IMR-90 (cell line): ENCODE measurements around the gene GTF2H4. TPM values are rescaled to one million over a fixed set of nuclear protein-coding genes. Genes with fewer than 3 reads are reported as not detected.
"Not testable (repeated sequence)": the region's sequence is repeated elsewhere in the genome, so short reads cannot be mapped to it uniquely, and the experiment has no call there.

ENCODE experiments used
- ATAC-seq: fragments of 200-7000 bp; cut with Tn5 transposase; 2 replicates; pipeline ENCODE4 v1.9.1; 2020; ENCODE audit warnings: low read depth, mild to moderate bottlenecking, moderate library complexity
- BruUV-seq: library from RNA; stranded (reverse); fragments of 400-500 nt; replicated peaks from 2 replicates; lab custom pipeline; 2021; lab: Mats Ljungman, UMichigan
- CTCF ChIA-PET: fragments of 300-600 bp; formaldehyde crosslinking; extraction: SDS; loops from one replicate; lab custom pipeline; 2021; ENCODE audit warnings: antibody characterized with exemption; lab: Yijun Ruan, JAX
- POLR2A ChIA-PET: fragments of 300-600 bp; sonication (Branson Sonifier 250); formaldehyde crosslinking; loops from one replicate; lab custom pipeline; 2022; ENCODE audit warnings: antibody characterized with exemption; ENCODE audit not compliant: unreplicated experiment; lab: Charles Lee
- DNase-seq: peaks from one replicate; pipeline ENCODE4 v3.0.0; 2013
- H2AFZ ChIP-seq: replicated peaks from 2 replicates; pipeline ENCODE3; 2013; ENCODE audit warnings: low read length, mild to moderate bottlenecking; ENCODE audit not compliant: poor library complexity
- H2AK5ac ChIP-seq: 2 replicates; pipeline ENCODE4 v1.6.1; 2013; ENCODE audit warnings: low read depth, low read length, inconsistent platforms
- H2AK9ac ChIP-seq: replicated peaks from 2 replicates; pipeline ENCODE3; 2013; ENCODE audit warnings: mild to moderate bottlenecking, low read depth, low read length, moderate library complexity; ENCODE audit not compliant: poor library complexity
- H2BK120ac ChIP-seq: 2 replicates; pipeline ENCODE4 v1.6.1; 2013; ENCODE audit warnings: low read depth, low read length, inconsistent platforms
- H2BK15ac ChIP-seq: 3 replicates; pipeline ENCODE4 v1.6.1; 2013; ENCODE audit warnings: low read depth, low read length, inconsistent platforms
- H2BK20ac ChIP-seq: 2 replicates; pipeline ENCODE4 v1.6.1; 2013; ENCODE audit warnings: low read depth, mild to moderate bottlenecking, inconsistent platforms, low read length, moderate library complexity
- H2BK5ac ChIP-seq: 2 replicates; pipeline ENCODE4 v1.6.1; 2013; ENCODE audit warnings: mild to moderate bottlenecking, low read depth, low read length, inconsistent platforms; ENCODE audit not compliant: poor library complexity, severe bottlenecking
- H3K14ac ChIP-seq: replicated peaks from 2 replicates; pipeline ENCODE4 v1.6.1; 2013; ENCODE audit warnings: low read depth, low read length, inconsistent platforms
- H3K18ac ChIP-seq: 2 replicates; pipeline ENCODE4 v1.6.1; 2013; ENCODE audit warnings: low read depth, low read length, control low read depth
- H3K23ac ChIP-seq: 2 replicates; pipeline ENCODE4 v1.6.1; 2013; ENCODE audit warnings: low read depth, low read length, inconsistent platforms
- H3K27ac ChIP-seq: 2 replicates; pipeline ENCODE4 v1.5.1; 2013; ENCODE audit warnings: mild to moderate bottlenecking, control low read depth, low read length; ENCODE audit not compliant: insufficient read depth
- H3K27me3 ChIP-seq: 2 replicates; pipeline ENCODE4 v1.6.1; 2013; ENCODE audit warnings: low read length; ENCODE audit not compliant: control insufficient read depth, insufficient read depth
- H3K36me3 ChIP-seq: 2 replicates; pipeline ENCODE4 v1.6.1; 2013; ENCODE audit warnings: low read length, mixed read lengths; ENCODE audit not compliant: control insufficient read depth, insufficient read depth
- H3K4ac ChIP-seq: 2 replicates; pipeline ENCODE4 v1.6.1; 2013; ENCODE audit warnings: low read depth, low read length, inconsistent platforms
- H3K4me1 ChIP-seq: 2 replicates; pipeline ENCODE4 v1.6.1; 2013; ENCODE audit warnings: low read length, mixed read lengths; ENCODE audit not compliant: control insufficient read depth, insufficient read depth
- H3K4me2 ChIP-seq: 2 replicates; pipeline ENCODE4 v1.6.1; 2013; ENCODE audit warnings: low read depth, mild to moderate bottlenecking, control low read depth, low read length, moderate library complexity
- H3K4me3 ChIP-seq: 2 replicates; pipeline ENCODE4 v1.5.1; 2013; ENCODE audit warnings: low read depth, mild to moderate bottlenecking, control low read depth, low read length, moderate library complexity; ENCODE audit not compliant: insufficient read depth
- H3K56ac ChIP-seq: 2 replicates; pipeline ENCODE4 v1.6.1; 2013; ENCODE audit warnings: low read length, inconsistent platforms; ENCODE audit not compliant: insufficient read depth; ENCODE audit errors: extremely low read depth
- H3K79me1 ChIP-seq, 2 experiments: 2 replicates each; pipeline ENCODE4 v1.6.1; 2013; ENCODE audit warnings: low read length in 2 of 2, inconsistent platforms in 1 of 2, low read depth in 1 of 2
- H3K9ac ChIP-seq: 2 replicates; pipeline ENCODE4 v1.6.1; 2013; ENCODE audit warnings: low read depth, low read length, control low read depth
- H3K9me1 ChIP-seq: 2 replicates; pipeline ENCODE4 v1.6.1; 2013; ENCODE audit warnings: low read length, inconsistent platforms; ENCODE audit not compliant: insufficient read depth
- H3K9me3 ChIP-seq: 2 replicates; pipeline ENCODE4 v1.6.1; 2013; ENCODE audit warnings: low read length; ENCODE audit not compliant: control insufficient read depth, insufficient read depth
- H4K20me1 ChIP-seq: 2 replicates; pipeline ENCODE4 v1.6.1; 2013; ENCODE audit warnings: low read length, inconsistent platforms; ENCODE audit not compliant: insufficient read depth
- H4K5ac ChIP-seq: 2 replicates; pipeline ENCODE4 v1.6.1; 2013; ENCODE audit warnings: mild to moderate bottlenecking, low read depth, low read length, control low read depth
- H4K8ac ChIP-seq, 2 experiments: 2 replicates each; pipeline ENCODE4 v1.6.1; 2013; ENCODE audit warnings: low read depth in 2 of 2, low read length in 2 of 2, control low read depth in 1 of 2, inconsistent platforms in 1 of 2
- H4K91ac ChIP-seq: 2 replicates; pipeline ENCODE4 v1.6.1; 2013; ENCODE audit warnings: low read depth, low read length, inconsistent platforms; ENCODE audit not compliant: insufficient read depth
- NFE2L2 ChIP-seq: fragments of 150-350 bp; IDR thresholded peaks from 2 replicates; pipeline ENCODE4 v1.6.1; 2016; ENCODE audit warnings: low read depth, mild to moderate bottlenecking, low read length
- WGBS, 2 experiments: methylation state at CpG; one replicate each; pipeline versions ENCODE4 v1.1.5 to v1.1.7; 2013; ENCODE audit warnings: missing lambda C conversion rate in 2 of 2; ENCODE audit not compliant: insufficient read length in 1 of 2; ENCODE audit errors: extremely low coverage in 2 of 2; 5-methylcytosine and 5-hydroxymethylcytosine counted together
- dilution Hi-C: fragments of 300-500 bp; cut with HindIII; formaldehyde crosslinking; loops from one replicate; pipeline ENCODE4 v1.14.3; 2018; ENCODE audit warnings: low sequenced_read_pairs; ENCODE audit not compliant: unreplicated experiment
- in situ Hi-C: fragments of 300-500 bp; cut with MboI; formaldehyde crosslinking; loops from 3 replicates; pipeline ENCODE4 v1.14.3; 2019; ENCODE audit warnings: low sequenced_read_pairs, inconsistent platforms, mixed read lengths
- intact Hi-C: fragments of 100-400 bp; cut with micrococcal nuclease; formaldehyde crosslinking; loops from 2 replicates; pipeline ENCODE4 v1.10.0; 2022
- polyA plus RNA-seq, 3 experiments: library from polyadenylated mRNA; depleted of rRNA; stranded (reverse); fragments of >200 nt; gene quantifications; 2 replicates each; pipeline ENCODE4 v1.2.3, GENCODE V29; 2012; ENCODE audit warnings: low replicate concordance in 1 of 3
- total RNA-seq: library from RNA; depleted of rRNA; stranded (reverse); fragments of >200 nt; gene quantifications from 2 replicates; pipeline ENCODE4 v1.2.3, GENCODE V29; 2012

The GTF2H4 gene
- total and polyA plus RNA-seq, 2 of the 4 experiments (the other 2 are of a cell fraction), result 13.4 to 30.8 TPM

DNA sequence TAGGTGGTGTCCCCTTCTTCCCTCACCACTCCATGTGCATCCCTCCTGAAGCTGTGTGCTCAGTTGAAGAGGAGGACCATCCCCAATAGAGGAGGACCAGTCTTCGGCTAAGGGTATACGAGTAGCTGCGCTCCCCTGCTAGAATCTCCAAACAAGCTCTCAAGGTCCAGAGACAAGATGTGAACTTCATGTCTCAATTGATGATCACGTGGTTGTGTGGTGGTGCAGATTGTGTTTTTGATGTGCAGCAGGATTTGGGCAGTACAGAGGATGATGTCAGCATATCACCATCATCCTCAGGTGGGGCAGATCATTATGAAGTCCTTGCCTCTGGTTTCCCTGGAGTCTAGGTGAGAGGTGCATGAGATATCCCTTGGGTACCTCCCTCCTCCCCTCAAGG, 43.7 kb upstream of the GTF2H4 start:
- intact Hi-C loops, result no loop called here
- TF ChIP-seq NFE2L2, result no peak
- no peak overlapping the region for H2BK20ac ChIP-seq
- no peak overlapping the region for H3K9ac ChIP-seq
- H3K4ac ChIP-seq, result no peak overlapping the region
- no peak overlapping the region for H3K18ac ChIP-seq
- no peak overlapping the region for H3K23ac ChIP-seq
- 0 out of 2 replicates have a peak, but pooled peaks cover 4% of the 10 kb centered on the region for H3K9me1 ChIP-seq
- ATAC-seq (no peak), DNase-seq (no peak)
- H3K4me2 ChIP-seq, result no peak overlapping the region
- H2BK5ac ChIP-seq, result no peak overlapping the region
- no peaks in the 10 kb centered on the region; the same call in 1 of the 2 replicates for H3K4me1 ChIP-seq
- no CpG with 5 or more reads among the region's 4 CpGs for WGBS, 2 experiments
- dilution Hi-C loops, result no loop called here
- no peak overlapping the region for H3K4me3 ChIP-seq
- no peaks in the 10 kb centered on the region for H4K20me1 ChIP-seq
- no peak overlapping the region for H4K91ac ChIP-seq
- H2AFZ ChIP-seq, result no peak overlapping the region
- no peak overlapping the region for H3K14ac ChIP-seq
- in situ Hi-C loops, result no loop called here
- H3K9me3 ChIP-seq, result peaks cover 7% of the 10 kb centered on the region; the same call in 1 of the 2 replicates
- H3K27me3 ChIP-seq, result peaks cover 16% of the 10 kb centered on the region
- H3K36me3 ChIP-seq, result no peaks in the 10 kb centered on the region
- no peak overlapping the region for H2AK9ac ChIP-seq
- no peak overlapping the region for H2BK15ac ChIP-seq
- H3K27ac ChIP-seq, result no peak overlapping the region
- BruUV-seq, result no TSS peak
- H2BK120ac ChIP-seq, result no peak overlapping the region
- no peaks in the 10 kb centered on the region for H3K79me1 ChIP-seq
- no peak overlapping the region for H4K5ac ChIP-seq
- H3K56ac ChIP-seq, result no peak overlapping the region
- no peak overlapping the region for H4K8ac ChIP-seq
- POLR2A ChIA-PET, result no interaction called here
- CTCF ChIA-PET, result no interaction called here
- H2AK5ac ChIP-seq, result no peak overlapping the region

- H3K18ac ChIP-seq, H3K9ac ChIP-seq, H2BK5ac ChIP-seq, in situ Hi-C loops, H3K23ac ChIP-seq, H3K14ac ChIP-seq, H3K56ac ChIP-seq, H2BK120ac ChIP-seq, intact Hi-C loops, H4K8ac ChIP-seq, ATAC-seq, BruUV-seq, dilution Hi-C loops, H3K4me3 ChIP-seq, H2BK20ac ChIP-seq, H4K91ac ChIP-seq, H2BK15ac ChIP-seq, H3K4me1 ChIP-seq, H3K27ac ChIP-seq, H3K36me3 ChIP-seq, POLR2A ChIA-PET, H3K9me1 ChIP-seq, H2AK9ac ChIP-seq, H2AFZ ChIP-seq, H2AK5ac ChIP-seq, H4K20me1 ChIP-seq, H3K79me1 ChIP-seq, H3K4ac ChIP-seq, DNase-seq, CTCF ChIA-PET, H4K5ac ChIP-seq, H3K4me2 ChIP-seq: not testable (repeated sequence)
- 67% methylated on average over 4 of the region's 12 CpGs; no CpG with 5 or more reads in 1 of the 2 experiments for WGBS, 2 experiments
- Histone ChIP-seq H3K27me3 (peaks cover 14% of the 10 kb centered on the region), H3K9me3 (peaks cover 15% of the 10 kb centered on the region)
Measured at GRCh38 chr6:30869241-30869749, 38.7 kb upstream of the GTF2H4 start.
